DND-41 (cell line): ENCODE measurements around the gene ZHX3.

Source experiments
- ATAC-seq: fragments of 200-7000 bp; cut with Tn5 transposase; 3 replicates; pipeline ENCODE4 v1.9.1; 2021; ENCODE audit warnings: low read depth; ENCODE audit not compliant: insufficient read depth
- DNase-seq: peaks from one replicate; pipeline ENCODE4 v3.0.0-alpha.2; 2020
- H2AFZ ChIP-seq: 2 replicates; pipeline ENCODE4 v1.6.0; 2012; ENCODE audit warnings: low read depth, low read length
- H3K27ac ChIP-seq: 2 replicates; pipeline ENCODE4 v1.5.1; 2012; ENCODE audit warnings: low read length, inconsistent platforms
- H3K27me3 ChIP-seq: fragments of 200-600 bp; sonication (generic); 2 replicates; pipeline ENCODE4 v1.6.0; 2012; ENCODE audit warnings: low read length, mild to moderate bottlenecking, inconsistent platforms; ENCODE audit not compliant: insufficient read depth, poor library complexity
- H3K36me3 ChIP-seq: 2 replicates; pipeline ENCODE4 v1.5.1; 2012; ENCODE audit warnings: low read length, inconsistent platforms; ENCODE audit not compliant: insufficient read depth
- H3K4me1 ChIP-seq: 2 replicates; pipeline ENCODE4 v1.5.1; 2012; ENCODE audit warnings: mild to moderate bottlenecking, low read length; ENCODE audit not compliant: insufficient read depth
- H3K4me2 ChIP-seq: 2 replicates; pipeline ENCODE4 v1.6.0; 2012; ENCODE audit warnings: mild to moderate bottlenecking, moderate library complexity, low read length, inconsistent platforms; ENCODE audit not compliant: insufficient read depth
- H3K4me3 ChIP-seq, 2 experiments: fragments of 200-600 bp in 1 of 2; shearing (Covaris generic) in 1 of 2; 2 replicates each; pipeline ENCODE4 v1.5.1; 2012 to 2016; ENCODE audit warnings: inconsistent platforms in 2 of 2, low read length in 2 of 2, mild to moderate bottlenecking in 2 of 2, low read depth in 1 of 2, moderate library complexity in 1 of 2
- H3K79me2 ChIP-seq: 2 replicates; pipeline ENCODE4 v1.6.0; 2012; ENCODE audit warnings: low read length, inconsistent platforms; ENCODE audit not compliant: insufficient read depth
- H3K9ac ChIP-seq: 2 replicates; pipeline ENCODE4 v1.6.0; 2012; ENCODE audit warnings: low read depth, mild to moderate bottlenecking, inconsistent platforms, low read length, moderate library complexity
- H3K9me3 ChIP-seq: 2 replicates; pipeline ENCODE4 v1.5.1; 2012; ENCODE audit warnings: low read length, moderate library complexity, mild to moderate bottlenecking, inconsistent platforms; ENCODE audit not compliant: insufficient read depth, severe bottlenecking
- H4K20me1 ChIP-seq: 2 replicates; pipeline ENCODE4 v1.6.0; 2012; ENCODE audit warnings: low read length; ENCODE audit not compliant: insufficient read depth
- EZH2 ChIP-seq: IDR thresholded peaks from 3 replicates; pipeline ENCODE4 v1.6.1; 2012; ENCODE audit warnings: borderline replicate concordance, low read depth, mild to moderate bottlenecking, moderate library complexity, low read length, inconsistent platforms; ENCODE audit not compliant: severe bottlenecking
- TF ChIP-seq, protein P1 (sequence below): IDR thresholded peaks from 2 replicates; pipeline ENCODE4 v1.5.1; 2012; ENCODE audit warnings: borderline replicate concordance, low read length, moderate library complexity, mild to moderate bottlenecking; ENCODE audit not compliant: poor library complexity, severe bottlenecking; ENCODE audit errors: extremely low read depth

ZHX3 gene

DNA sequence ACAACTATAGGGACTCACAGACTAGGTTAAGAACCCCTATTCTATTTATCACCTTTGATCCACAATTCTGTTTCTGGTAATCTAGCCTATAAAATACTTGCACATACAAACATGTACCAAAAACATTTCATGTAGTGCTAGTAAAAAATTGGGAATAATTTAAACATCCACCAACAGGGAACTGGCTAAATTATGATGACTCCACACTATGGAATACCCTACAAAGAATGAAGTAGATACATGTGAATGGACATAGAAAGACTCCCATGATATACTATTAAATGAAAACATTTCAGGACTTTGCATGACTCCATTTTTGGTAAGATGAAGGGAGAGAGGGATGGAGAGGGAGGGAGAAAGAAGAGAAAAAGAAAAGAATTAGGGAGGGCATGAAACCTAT is 58.2 kb downstream of the ZHX3 start:
- Histone ChIP-seq H2AFZ (no peak overlapping the region), H3K27ac (no peak overlapping the region), H3K27me3 (no peaks in the 10 kb centered on the region), H3K4me3 (no peak overlapping the region), H3K4me1 (no peaks in the 10 kb centered on the region), H4K20me1 (no peaks in the 10 kb centered on the region), H3K9me3 (no peaks in the 10 kb centered on the region), H3K79me2 (no peaks in the 10 kb centered on the region), H3K4me2 (no peak overlapping the region), H3K9ac (no peak overlapping the region), H3K36me3 (no peaks in the 10 kb centered on the region)
- no peak for TF ChIP-seq EZH2
- TF ChIP-seq, protein P1, sequence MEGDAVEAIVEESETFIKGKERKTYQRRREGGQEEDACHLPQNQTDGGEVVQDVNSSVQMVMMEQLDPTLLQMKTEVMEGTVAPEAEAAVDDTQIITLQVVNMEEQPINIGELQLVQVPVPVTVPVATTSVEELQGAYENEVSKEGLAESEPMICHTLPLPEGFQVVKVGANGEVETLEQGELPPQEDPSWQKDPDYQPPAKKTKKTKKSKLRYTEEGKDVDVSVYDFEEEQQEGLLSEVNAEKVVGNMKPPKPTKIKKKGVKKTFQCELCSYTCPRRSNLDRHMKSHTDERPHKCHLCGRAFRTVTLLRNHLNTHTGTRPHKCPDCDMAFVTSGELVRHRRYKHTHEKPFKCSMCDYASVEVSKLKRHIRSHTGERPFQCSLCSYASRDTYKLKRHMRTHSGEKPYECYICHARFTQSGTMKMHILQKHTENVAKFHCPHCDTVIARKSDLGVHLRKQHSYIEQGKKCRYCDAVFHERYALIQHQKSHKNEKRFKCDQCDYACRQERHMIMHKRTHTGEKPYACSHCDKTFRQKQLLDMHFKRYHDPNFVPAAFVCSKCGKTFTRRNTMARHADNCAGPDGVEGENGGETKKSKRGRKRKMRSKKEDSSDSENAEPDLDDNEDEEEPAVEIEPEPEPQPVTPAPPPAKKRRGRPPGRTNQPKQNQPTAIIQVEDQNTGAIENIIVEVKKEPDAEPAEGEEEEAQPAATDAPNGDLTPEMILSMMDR, result no peak
- DNase-seq, result no peak
- ATAC-seq, result no peak

GRCh38 chr20:41258474-41258873 is 59.1 kb downstream of the ZHX3 start:
- Histone ChIP-seq H3K4me3 (no peak overlapping the region), H4K20me1 (no peaks in the 10 kb centered on the region), H3K79me2 (no peaks in the 10 kb centered on the region), H3K27ac (no peak overlapping the region), H3K27me3 (no peaks in the 10 kb centered on the region), H3K36me3 (no peaks in the 10 kb centered on the region), H3K9me3 (no peaks in the 10 kb centered on the region), H3K4me1 (no peaks in the 10 kb centered on the region), H2AFZ (no peak overlapping the region), H3K9ac (no peak overlapping the region), H3K4me2 (no peak overlapping the region)
- no peak for TF ChIP-seq EZH2
- no peak for ATAC-seq
- DNase-seq, result no peak

- Histone ChIP-seq H2AFZ (no peak overlapping the region), H3K4me3 (no peak overlapping the region), H4K20me1 (no peaks in the 10 kb centered on the region), H3K9me3 (no peaks in the 10 kb centered on the region), H3K9ac (no peak overlapping the region), H3K4me2 (no peak overlapping the region), H3K4me1 (no peaks in the 10 kb centered on the region), H3K27me3 (no peaks in the 10 kb centered on the region), H3K79me2 (no peaks in the 10 kb centered on the region), H3K36me3 (no peaks in the 10 kb centered on the region), H3K27ac (no peak overlapping the region)
- DNase-seq (no peak), ATAC-seq (no peak)
- no peak for TF ChIP-seq EZH2
- TF ChIP-seq, protein P1, result no peak
Observed at GRCh38 chr20:41256516-41256915, 61.0 kb downstream of the ZHX3 start.

GRCh38 chr20:41255655-41256054 is 61.9 kb downstream of the ZHX3 start:
- ATAC-seq (no peak), DNase-seq (no peak)
- no peaks in the 10 kb centered on the region for H4K20me1 ChIP-seq
- H3K4me1 ChIP-seq, result no peaks in the 10 kb centered on the region
- H3K4me2 ChIP-seq, result no peak overlapping the region
- H3K27me3 ChIP-seq, result no peaks in the 10 kb centered on the region
- H3K79me2 ChIP-seq, result no peaks in the 10 kb centered on the region
- no peak overlapping the region for H3K27ac ChIP-seq
- no peaks in the 10 kb centered on the region for H3K36me3 ChIP-seq
- no peak overlapping the region for H2AFZ ChIP-seq
- H3K9me3 ChIP-seq, result no peaks in the 10 kb centered on the region
- H3K4me3 ChIP-seq, result no peak overlapping the region
- TF ChIP-seq, protein P1, result no peak
- no peak for TF ChIP-seq EZH2
- no peak overlapping the region for H3K9ac ChIP-seq
